Activated CD4-positive, CD25-positive, alpha-beta regulatory T cell treated with anti-CD3 and anti-CD28 coated beads, Interleukin-2, amount 50 U/mL, for 72 hours (primary cell): ENCODE results near the gene KIAA0586.

Experiments used
- DNase-seq: peaks from one replicate; pipeline ENCODE4 v3.0.0; 2021

KIAA0586 gene

DNA sequence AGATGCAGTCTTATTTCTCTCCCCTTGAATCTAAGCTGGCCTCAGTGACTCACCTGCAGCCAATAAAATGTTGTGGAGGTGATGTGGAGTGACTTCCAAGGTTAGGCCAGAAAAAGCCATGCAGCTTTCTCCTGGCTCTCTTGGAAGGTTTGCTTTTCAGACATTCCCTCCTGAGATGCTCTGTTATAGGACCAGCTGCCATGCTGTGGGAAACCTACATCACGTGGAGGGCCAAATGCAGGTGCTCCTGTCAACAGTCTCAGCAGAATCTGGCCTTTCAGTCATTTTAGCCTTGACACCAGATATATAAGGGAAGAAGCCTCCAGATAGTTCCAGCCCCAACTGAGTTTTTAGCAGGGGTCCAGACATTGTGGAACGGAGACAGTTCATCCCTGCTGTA lies 172.2 kb downstream of the KIAA0586 start:
- no peak for DNase-seq
